Amniotic stem cell (primary cell): Measurements from ENCODE around the gene SLC34A2.

ENCODE experiments used
- DNase-seq: peaks from one replicate; lab custom pipeline; 2025; lab: John Stamatoyannopoulos, UW

SLC34A2 gene

GRCh38 chr4:25725870-25726269 lies 70.2 kb downstream of the SLC34A2 start:
- no peak for DNase-seq

DNA sequence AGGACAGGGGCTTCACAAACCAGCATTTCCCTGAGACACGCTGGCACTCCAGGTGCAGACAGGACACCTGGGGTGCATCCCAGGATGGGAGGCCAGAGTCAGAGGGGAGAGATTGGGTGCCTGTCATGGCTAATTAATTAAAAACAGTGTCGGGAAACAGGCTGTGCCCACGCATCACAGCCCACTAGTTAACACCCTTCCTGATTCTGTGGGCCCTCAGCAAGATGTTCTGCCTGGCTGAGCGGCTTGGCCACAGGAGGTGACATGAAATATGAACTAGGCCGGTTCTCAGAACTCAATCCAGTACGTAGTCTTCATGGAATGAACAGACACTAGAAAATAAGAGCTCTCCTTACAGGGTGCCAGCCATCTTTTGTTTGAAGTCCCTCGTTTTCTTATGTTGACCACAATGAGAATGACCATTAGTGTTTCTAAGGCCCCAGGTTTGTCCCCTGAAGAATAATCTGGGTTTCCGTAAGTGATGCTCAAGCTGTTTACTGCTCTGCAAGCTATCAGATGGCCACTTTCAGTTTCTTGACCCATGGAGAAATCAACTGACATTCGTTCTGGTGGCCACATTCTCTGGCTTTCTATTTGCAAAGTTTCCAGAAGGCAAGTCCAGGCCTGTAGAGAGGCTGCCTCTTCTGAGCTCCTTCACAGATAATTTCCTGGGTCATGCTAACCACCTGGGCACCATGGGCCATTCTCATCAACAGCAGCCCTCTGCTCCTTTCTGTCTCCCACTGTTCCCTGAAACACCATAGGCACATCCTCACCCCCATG lies 72.3 kb downstream of the SLC34A2 start:
- DNase-seq, result no peak
